Neuronal stem cell (in vitro differentiated cells): ENCODE results near the gene ZGLP1.
"Not testable (repeated sequence)": the region's sequence is repeated elsewhere in the genome, so short reads cannot be mapped to it uniquely, and the experiment has no call there.

Source experiments
- DNase-seq: peaks from one replicate; pipeline ENCODE4 v3.0.0-alpha.2; 2013; ENCODE audit warnings: low spot score
- H2AFZ ChIP-seq: one replicate; pipeline ENCODE4 v1.6.1; 2013; ENCODE audit warnings: mild to moderate bottlenecking, low read length, inconsistent platforms
- H2AK5ac ChIP-seq: 2 replicates; pipeline ENCODE4 v1.6.1; 2013; ENCODE audit warnings: low read depth, mild to moderate bottlenecking, inconsistent platforms, low read length, moderate library complexity, mixed read lengths
- H2BK120ac ChIP-seq: 2 replicates; pipeline ENCODE4 v1.6.1; 2013; ENCODE audit warnings: low read depth, mild to moderate bottlenecking, inconsistent platforms, low read length, moderate library complexity, mixed read lengths
- H2BK12ac ChIP-seq: one replicate; pipeline ENCODE4 v1.6.1; 2013; ENCODE audit warnings: low read length, inconsistent platforms
- H2BK15ac ChIP-seq: 2 replicates; pipeline ENCODE4 v1.6.1; 2013; ENCODE audit warnings: mild to moderate bottlenecking, low read length, inconsistent platforms, mixed read lengths
- H2BK5ac ChIP-seq: one replicate; pipeline ENCODE4 v1.6.1; 2013; ENCODE audit warnings: inconsistent platforms, mild to moderate bottlenecking, low read length, moderate library complexity
- H3K14ac ChIP-seq: one replicate; pipeline ENCODE4 v1.6.1; 2013; ENCODE audit warnings: low read length, inconsistent platforms
- H3K18ac ChIP-seq: 2 replicates; pipeline ENCODE4 v1.6.1; 2013; ENCODE audit warnings: low read length, inconsistent platforms
- H3K23ac ChIP-seq: 2 replicates; pipeline ENCODE4 v1.6.1; 2013; ENCODE audit warnings: low read depth, mild to moderate bottlenecking, mixed read lengths, low read length, inconsistent platforms; ENCODE audit not compliant: poor library complexity
- H3K27ac ChIP-seq: replicated peaks from 3 replicates; pipeline ENCODE4 v1.5.1; 2013; ENCODE audit warnings: low read length, inconsistent platforms
- H3K27me3 ChIP-seq, 3 experiments: 2 replicates each; pipeline ENCODE4 v1.6.1; 2013; ENCODE audit warnings: low read length in 3 of 3, mild to moderate bottlenecking in 2 of 3, inconsistent platforms in 1 of 3, low read depth in 1 of 3, mixed read lengths in 1 of 3, moderate library complexity in 1 of 3; ENCODE audit not compliant: control insufficient read depth in 3 of 3, insufficient read depth in 3 of 3
- H3K36me3 ChIP-seq, 2 donors: replicated peaks in 1 of 2; 2 replicates each; pipeline ENCODE4 v1.6.1; 2013; ENCODE audit warnings: low read length in 2 of 2; ENCODE audit not compliant: control insufficient read depth in 2 of 2, insufficient read depth in 2 of 2
- H3K4ac ChIP-seq: 2 replicates; pipeline ENCODE4 v1.6.1; 2013; ENCODE audit warnings: inconsistent platforms, mild to moderate bottlenecking, low read length, moderate library complexity
- H3K4me1 ChIP-seq, 2 donors: 1 replicate in 1 of 2; 2 replicates in 1 of 2; pipeline ENCODE4 v1.6.1; 2013; ENCODE audit warnings: low read length in 2 of 2, low read depth in 1 of 2; ENCODE audit not compliant: control insufficient read depth in 2 of 2, insufficient read depth in 1 of 2
- H3K4me2 ChIP-seq: one replicate; pipeline ENCODE4 v1.6.1; 2013; ENCODE audit warnings: mild to moderate bottlenecking, low read length, inconsistent platforms; ENCODE audit not compliant: insufficient read depth, poor library complexity, severe bottlenecking
- H3K4me3 ChIP-seq, 2 donors: 2 replicates each; pipeline ENCODE4 v1.5.1; 2013; ENCODE audit warnings: low read length in 2 of 2, mild to moderate bottlenecking in 2 of 2, inconsistent platforms in 1 of 2, moderate library complexity in 1 of 2
- H3K79me1 ChIP-seq: one replicate; pipeline ENCODE4 v1.6.1; 2013; ENCODE audit warnings: low read depth, mild to moderate bottlenecking, inconsistent platforms, low read length, moderate library complexity
- H3K9ac ChIP-seq: one replicate; pipeline ENCODE4 v1.6.1; 2013; ENCODE audit warnings: mild to moderate bottlenecking, low read depth, low read length, inconsistent platforms; ENCODE audit not compliant: poor library complexity
- H3K9me3 ChIP-seq, 2 donors: replicated peaks in 1 of 2; 2 replicates each; pipeline versions ENCODE3 to v1.6.1; 2013; ENCODE audit warnings: low read length in 2 of 2, mild to moderate bottlenecking in 2 of 2, inconsistent platforms in 1 of 2, low read depth in 1 of 2, mixed read lengths in 1 of 2, moderate library complexity in 1 of 2; ENCODE audit not compliant: control insufficient read depth in 2 of 2, insufficient read depth in 1 of 2
- H4K8ac ChIP-seq: one replicate; pipeline ENCODE4 v1.6.1; 2013; ENCODE audit warnings: low read depth, mild to moderate bottlenecking, inconsistent platforms, low read length, moderate library complexity
- H4K91ac ChIP-seq: one replicate; pipeline ENCODE4 v1.6.1; 2013; ENCODE audit warnings: low read length, low read depth, mild to moderate bottlenecking, inconsistent platforms; ENCODE audit not compliant: poor library complexity
- WGBS, 2 donors: extraction: QIAGEN DNeasy Blood & Tissue Kit; methylation state at CpG; one replicate each; pipeline ENCODE4 v1.1.7; 2013; ENCODE audit warnings: missing lambda C conversion rate in 2 of 2, mixed read lengths in 1 of 2; ENCODE audit not compliant: insufficient read length in 2 of 2, insufficient replicate concordance in 1 of 2; ENCODE audit errors: extremely low coverage in 2 of 2; 5-methylcytosine and 5-hydroxymethylcytosine counted together

ZGLP1 gene

GRCh38 chr19:10282043-10282442, 27.6 kb downstream of the ZGLP1 start:
- H2AK5ac ChIP-seq, H2AFZ ChIP-seq, H2BK12ac ChIP-seq, H4K8ac ChIP-seq, H2BK120ac ChIP-seq, H3K14ac ChIP-seq, H3K4me1 ChIP-seq, H3K79me1 ChIP-seq, H3K4ac ChIP-seq, DNase-seq, H3K9me3 ChIP-seq, H3K4me2 ChIP-seq, H3K4me3 ChIP-seq, H3K23ac ChIP-seq, H3K9ac ChIP-seq, H3K18ac ChIP-seq, H4K91ac ChIP-seq, H2BK15ac ChIP-seq, H3K27ac ChIP-seq, H2BK5ac ChIP-seq: not testable (repeated sequence)
- peaks cover 0 to 71% of the 10 kb centered on the region in 2 donors for H3K36me3 ChIP-seq
- no CpG with 5 or more reads among the region's 5 CpGs for WGBS, 2 donors
- H3K27me3 ChIP-seq: peaks cover 0 to 11% (median under 1%) of the 10 kb centered on the region in 3 experiments

GRCh38 chr19:10279737-10280442, 29.7 kb downstream of the ZGLP1 start:
- Histone ChIP-seq H2BK15ac (no peak overlapping the region), H3K79me1 (no peaks in the 10 kb centered on the region), H2BK12ac (no peak overlapping the region), H3K23ac (no peak overlapping the region), H3K9ac (no peak overlapping the region), H3K18ac (no peak overlapping the region), H2BK5ac (no peak overlapping the region), H4K8ac (no peak overlapping the region), H3K27me3 (peaks cover 0 to 1% (median 0%) of the 10 kb centered on the region in 3 experiments), H2AFZ (no peak overlapping the region), H3K4me3 (no peak overlapping the region), H3K4me1 (no peaks in the 10 kb centered on the region), H3K27ac (no peak overlapping the region), H2AK5ac (no peak overlapping the region), H4K91ac (no peak overlapping the region), H3K4me2 (no peak overlapping the region), H2BK120ac (no peak overlapping the region), H3K36me3 (peaks cover 0 to 66% of the 10 kb centered on the region in 2 donors), H3K4ac (no peak overlapping the region), H3K9me3 (no peaks in the 10 kb centered on the region), H3K14ac (no peak overlapping the region)
- no CpG with 5 or more reads among the region's 5 CpGs for WGBS, 2 donors
- DNase-seq: no peak

- Histone ChIP-seq H2AFZ (no peak overlapping the region), H3K4ac (no peak overlapping the region), H2BK120ac (no peak overlapping the region), H3K14ac (no peak overlapping the region), H3K18ac (no peak overlapping the region), H3K27me3 (peaks cover 0 to 4% (median 0%) of the 10 kb centered on the region in 3 experiments), H2BK5ac (no peak overlapping the region), H2BK15ac (no peak overlapping the region), H3K4me1 (no peaks in the 10 kb centered on the region), H3K36me3 (peaks cover 0 to 61% of the 10 kb centered on the region in 2 donors), H2AK5ac (no peak overlapping the region), H3K79me1 (no peaks in the 10 kb centered on the region), H3K9me3 (no peaks in the 10 kb centered on the region), H3K27ac (no peak overlapping the region), H3K9ac (no peak overlapping the region), H3K23ac (no peak overlapping the region), H3K4me2 (no peak overlapping the region), H3K4me3 (no peak overlapping the region), H4K91ac (no peak overlapping the region), H4K8ac (no peak overlapping the region), H2BK12ac (no peak overlapping the region)
- no CpG with 5 or more reads among the region's 1 CpG for WGBS, 2 donors
- no peak for DNase-seq
Measured at GRCh38 chr19:10278935-10279334, 30.7 kb downstream of the ZGLP1 start.

DNA sequence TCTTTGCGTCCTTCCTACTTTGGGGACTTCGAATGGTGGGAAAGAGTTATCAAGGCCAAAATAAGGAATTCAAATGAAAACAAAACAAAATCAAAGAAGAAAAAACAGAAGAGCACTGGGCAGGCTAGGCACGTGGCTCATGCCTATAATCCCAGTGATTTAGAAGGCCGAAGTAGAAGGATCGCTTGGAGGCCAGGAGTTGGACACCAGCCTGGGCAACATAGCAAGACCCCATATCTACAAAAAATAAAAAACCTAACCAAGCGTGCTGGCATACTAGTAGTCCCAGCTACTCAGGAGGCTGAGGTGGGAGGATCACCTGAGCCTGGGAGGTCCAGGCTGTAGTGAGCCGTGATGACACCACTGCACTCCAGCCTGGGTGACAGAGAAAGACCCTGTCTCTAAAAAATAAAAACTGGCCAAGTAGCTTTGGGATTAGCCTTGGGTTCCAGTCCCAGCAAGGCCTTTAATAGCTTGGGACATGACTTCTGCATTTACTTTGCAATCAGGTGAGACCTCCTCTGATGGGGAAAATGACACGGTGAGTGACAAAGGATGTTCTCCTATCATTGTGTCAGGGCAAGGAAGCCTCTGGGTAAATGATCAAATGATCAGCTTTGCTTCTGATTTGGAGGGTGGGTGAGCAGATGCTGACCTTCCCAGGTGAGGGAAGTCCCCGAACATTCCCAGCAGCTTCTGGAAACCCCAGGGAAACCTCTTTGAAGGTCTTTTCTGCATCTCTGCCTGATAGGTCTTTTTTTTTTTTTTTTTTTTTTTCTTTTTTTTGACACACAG, 31.6 kb downstream of the ZGLP1 start:
- H3K27ac ChIP-seq: no peak overlapping the region
- H3K23ac ChIP-seq: no peak overlapping the region
- H3K9ac ChIP-seq: no peak overlapping the region
- no peak overlapping the region for H3K4me3 ChIP-seq
- no peak overlapping the region for H2BK15ac ChIP-seq
- no peak overlapping the region for H2BK12ac ChIP-seq
- H2BK120ac ChIP-seq: no peak overlapping the region
- no peak overlapping the region for H2AFZ ChIP-seq
- H3K9me3 ChIP-seq: no peaks in the 10 kb centered on the region
- no peak overlapping the region for H2BK5ac ChIP-seq
- no peak overlapping the region for H3K4me2 ChIP-seq
- H2AK5ac ChIP-seq: no peak overlapping the region
- H3K79me1 ChIP-seq: no peaks in the 10 kb centered on the region
- no peak overlapping the region for H3K14ac ChIP-seq
- peaks cover 0 to 4% (median 0%) of the 10 kb centered on the region in 3 experiments for H3K27me3 ChIP-seq
- H3K36me3 ChIP-seq: peaks cover 0 to 52% of the 10 kb centered on the region in 2 donors
- no peak overlapping the region for H4K8ac ChIP-seq
- no peaks in the 10 kb centered on the region for H3K4me1 ChIP-seq
- DNase-seq: no peak
- no peak overlapping the region for H4K91ac ChIP-seq
- no CpG with 5 or more reads among the region's 9 CpGs for WGBS, 2 donors
- no peak overlapping the region for H3K4ac ChIP-seq
- no peak overlapping the region for H3K18ac ChIP-seq
